SK-N-MC (cell line): Measurements from ENCODE around the gene GPS2.
A peak's percentile ranks its signal among the peaks of the same experiment; 100 is the strongest.

Source experiments
- DNase-seq: peaks from one replicate; pipeline ENCODE4 v3.0.0-alpha.2; 2011; ENCODE audit warnings: low read depth, low spot score
- H3K27ac ChIP-seq: fragments of 200-600 bp; sonication (generic); 2 replicates; pipeline ENCODE4 v1.5.1; 2016; ENCODE audit warnings: mixed run types
- H3K36me3 ChIP-seq: fragments of 200-600 bp; sonication (generic); 2 replicates; pipeline ENCODE4 v1.6.1; 2017; ENCODE audit warnings: antibody characterized with exemption, low read length, mixed read lengths; ENCODE audit not compliant: insufficient read depth
- H3K4me3 ChIP-seq: fragments of 200-600 bp; sonication (generic); 2 replicates; pipeline ENCODE4 v1.5.1; 2016
- H3K9ac ChIP-seq: fragments of 200-600 bp; sonication (generic); 2 replicates; pipeline ENCODE4 v1.8.0; 2017; ENCODE audit warnings: mixed run types, mixed read lengths; ENCODE audit not compliant: insufficient read length
- H3K9me3 ChIP-seq: fragments of 200-600 bp; sonication (generic); 2 replicates; pipeline ENCODE4 v1.6.1; 2017; ENCODE audit warnings: low read depth, mild to moderate bottlenecking, antibody characterized with exemption, low read length, moderate library complexity, mixed read lengths
- EZH2 ChIP-seq: fragments of 200-600 bp; sonication (generic); IDR thresholded peaks from one replicate; pipeline ENCODE4 v1.6.1; 2017; ENCODE audit warnings: antibody characterized with exemption
- FOXP2 ChIP-seq: optimal IDR thresholded peaks from 2 replicates; pipeline ENCODE3; 2011; ENCODE audit warnings: mild to moderate bottlenecking, moderate library complexity; ENCODE audit not compliant: insufficient read depth; ENCODE audit errors: extremely low read length, control extremely low read depth
- POLR2AphosphoS5 ChIP-seq: IDR thresholded peaks from 2 replicates; pipeline ENCODE4 v1.6.1; 2012; ENCODE audit warnings: mild to moderate bottlenecking, low read depth, low read length, borderline replicate concordance

The GPS2 gene

GRCh38 chr17:7354262-7354843, 39.2 kb upstream of the GPS2 start:
- no peak overlapping the region for H3K4me3 ChIP-seq
- H3K27ac ChIP-seq, result no peak overlapping the region
- H3K9me3 ChIP-seq, result no peaks in the 10 kb centered on the region
- no peaks in the 10 kb centered on the region for H3K36me3 ChIP-seq
- no peak for DNase-seq
- no peak for TF ChIP-seq EZH2
- TF ChIP-seq POLR2AphosphoS5, result no peak
- no peak for TF ChIP-seq FOXP2
- H3K9ac ChIP-seq, result no peak overlapping the region

DNA sequence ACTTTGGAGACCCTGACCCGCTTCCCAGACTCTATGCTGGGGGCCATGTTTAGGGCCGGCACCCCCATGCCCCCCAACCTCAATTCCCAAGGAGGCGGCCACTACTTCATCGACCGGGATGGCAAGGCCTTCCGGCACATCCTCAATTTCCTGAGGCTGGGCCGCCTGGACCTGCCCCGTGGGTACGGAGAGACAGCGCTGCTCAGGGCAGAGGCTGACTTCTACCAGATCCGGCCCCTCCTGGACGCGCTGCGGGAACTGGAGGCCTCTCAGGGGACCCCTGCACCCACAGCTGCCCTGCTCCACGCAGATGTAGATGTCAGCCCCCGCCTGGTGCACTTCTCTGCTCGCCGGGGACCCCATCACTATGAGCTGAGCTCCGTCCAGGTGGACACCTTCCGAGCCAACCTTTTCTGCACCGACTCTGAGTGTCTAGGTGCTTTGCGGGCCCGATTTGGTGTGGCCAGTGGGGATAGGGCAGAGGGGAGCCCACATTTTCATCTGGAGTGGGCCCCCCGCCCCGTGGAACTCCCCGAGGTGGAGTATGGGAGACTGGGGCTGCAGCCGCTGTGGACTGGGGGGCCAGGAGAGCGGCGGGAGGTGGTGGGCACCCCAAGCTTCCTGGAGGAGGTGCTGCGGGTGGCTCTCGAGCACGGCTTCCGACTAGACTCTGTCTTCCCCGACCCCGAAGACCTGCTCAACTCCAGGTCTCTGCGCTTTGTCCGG, 37.9 kb upstream of the GPS2 start:
- H3K9me3 ChIP-seq, result no peaks in the 10 kb centered on the region
- H3K27ac ChIP-seq, result no peak overlapping the region
- DNase-seq, result no peak
- TF ChIP-seq EZH2 (no peak), FOXP2 (no peak), POLR2AphosphoS5 (no peak)
- H3K9ac ChIP-seq, result no peak overlapping the region
- H3K36me3 ChIP-seq, result no peaks in the 10 kb centered on the region
- H3K4me3 ChIP-seq, result no peak overlapping the region

DNA sequence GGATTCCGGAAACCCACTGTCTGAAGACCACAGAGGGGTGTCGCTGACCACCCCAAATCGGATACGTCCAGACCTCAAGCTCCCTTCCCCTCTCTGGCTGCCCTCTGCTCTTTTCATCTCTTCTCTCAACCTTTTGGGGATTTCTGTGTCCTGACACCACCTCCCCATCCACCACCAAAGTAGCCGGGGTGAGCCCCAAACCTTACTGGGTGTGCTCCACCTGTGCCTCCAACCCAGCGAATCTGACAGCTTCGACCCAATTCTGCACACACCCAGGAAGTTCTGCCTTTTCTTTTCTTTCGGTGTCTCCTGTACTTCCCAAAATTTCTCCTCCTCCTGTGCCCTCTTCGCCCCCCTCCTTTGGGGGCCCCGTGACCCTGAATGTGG, 37.3 kb upstream of the GPS2 start:
- no peaks in the 10 kb centered on the region for H3K36me3 ChIP-seq
- H3K4me3 ChIP-seq, result peak overlapping the region; percentile 95
- H3K9ac ChIP-seq, result no peak overlapping the region
- no peak for DNase-seq
- no peak for TF ChIP-seq POLR2AphosphoS5
- no peak for TF ChIP-seq EZH2
- TF ChIP-seq FOXP2, result no peak
- no peak overlapping the region for H3K27ac ChIP-seq
- H3K9me3 ChIP-seq, result no peaks in the 10 kb centered on the region

GRCh38 chr17:7351665-7352502, 36.7 kb upstream of the GPS2 start, which contains the start of gene KCTD11:
TSS of gene KCTD11 (plus strand) at chr17:7352162.
- Histone ChIP-seq H3K9me3 (no peaks in the 10 kb centered on the region), H3K9ac (peak within 1 kb of the TSS; percentile 81), H3K27ac (peak within 1 kb of the TSS; percentile 67; the same call in 1 of the 2 replicates), H3K36me3 (no peaks in the 10 kb centered on the region), H3K4me3 (peak within 1 kb of the TSS; percentile 95)
- DNase-seq, result no peak
- TF ChIP-seq EZH2 (no peak), POLR2AphosphoS5 (no peak), FOXP2 (no peak)

GRCh38 chr17:7348478-7349242, 33.5 kb upstream of the GPS2 start:
- Histone ChIP-seq H3K36me3 (no peaks in the 10 kb centered on the region), H3K4me3 (no peak overlapping the region), H3K9me3 (no peaks in the 10 kb centered on the region), H3K27ac (no peak overlapping the region), H3K9ac (no peak overlapping the region)
- DNase-seq, result no peak
- no peak for TF ChIP-seq POLR2AphosphoS5
- TF ChIP-seq FOXP2, result no peak
- no peak for TF ChIP-seq EZH2

- Histone ChIP-seq H3K4me3 (no peak overlapping the region), H3K9me3 (no peaks in the 10 kb centered on the region), H3K9ac (no peak overlapping the region), H3K27ac (no peak overlapping the region), H3K36me3 (no peaks in the 10 kb centered on the region)
- no peak for DNase-seq
- TF ChIP-seq FOXP2 (no peak), POLR2AphosphoS5 (no peak), EZH2 (no peak)
Measured at GRCh38 chr17:7347630-7348477, 32.7 kb upstream of the GPS2 start.

- Histone ChIP-seq H3K9ac (no peak overlapping the region), H3K4me3 (no peak overlapping the region), H3K27ac (no peak overlapping the region), H3K9me3 (no peaks in the 10 kb centered on the region), H3K36me3 (no peaks in the 10 kb centered on the region)
- TF ChIP-seq EZH2 (no peak), FOXP2 (no peak), POLR2AphosphoS5 (no peak)
- no peak for DNase-seq
Measured at GRCh38 chr17:7346761-7347614, 31.8 kb upstream of the GPS2 start.
